Ectodermal cell (in vitro differentiated cells): Measurements from ENCODE around the gene WDR76.

Source experiments
- H3K27ac ChIP-seq: 2 replicates; pipeline ENCODE4 v1.7.0; 2013; ENCODE audit warnings: mild to moderate bottlenecking, low read depth, low read length; ENCODE audit not compliant: insufficient read depth, poor library complexity, severe bottlenecking
- H3K27me3 ChIP-seq: 2 replicates; pipeline ENCODE4 v1.7.0; 2013; ENCODE audit warnings: mild to moderate bottlenecking, low read length; ENCODE audit not compliant: insufficient read depth, control insufficient read depth, poor library complexity, severe bottlenecking
- H3K36me3 ChIP-seq: one replicate; pipeline ENCODE4 v1.7.0; 2013; ENCODE audit warnings: low read length; ENCODE audit not compliant: control insufficient read depth, insufficient read depth
- H3K4me1 ChIP-seq: one replicate; pipeline ENCODE4 v1.7.0; 2013; ENCODE audit warnings: low read length; ENCODE audit not compliant: control insufficient read depth, insufficient read depth
- H3K4me3 ChIP-seq: 2 replicates; pipeline ENCODE4 v1.7.0; 2013; ENCODE audit warnings: low read depth, low read length, control low read depth; ENCODE audit not compliant: insufficient read depth
- H3K9me3 ChIP-seq: 2 replicates; pipeline ENCODE4 v1.7.0; 2013; ENCODE audit warnings: mild to moderate bottlenecking, low read length, moderate library complexity; ENCODE audit not compliant: control insufficient read depth
- WGBS, 2 experiments: methylation state at CpG; one replicate each; pipeline ENCODE4 v1.1.7; 2013; ENCODE audit warnings: missing lambda C conversion rate in 2 of 2; 5-methylcytosine and 5-hydroxymethylcytosine counted together

The WDR76 gene

GRCh38 chr15:43895586-43895985 lies 68.8 kb downstream of the WDR76 start:
- no peaks in the 10 kb centered on the region for H3K27me3 ChIP-seq
- no peak overlapping the region for H3K4me3 ChIP-seq
- no peaks in the 10 kb centered on the region for H3K36me3 ChIP-seq
- no peak overlapping the region for H3K27ac ChIP-seq
- 74 to 75% methylated on average over 5 of the region's 5 CpGs for WGBS, 2 experiments
- H3K4me1 ChIP-seq: no peaks in the 10 kb centered on the region
- H3K9me3 ChIP-seq: no peaks in the 10 kb centered on the region

GRCh38 chr15:43896543-43896942 lies 69.7 kb downstream of the WDR76 start:
- H3K4me1 ChIP-seq: no peaks in the 10 kb centered on the region
- H3K4me3 ChIP-seq: no peak overlapping the region
- 89 to 100% methylated on average over 1 of the region's 1 CpG for WGBS, 2 experiments
- no peaks in the 10 kb centered on the region for H3K9me3 ChIP-seq
- H3K27me3 ChIP-seq: no peaks in the 10 kb centered on the region
- no peaks in the 10 kb centered on the region for H3K36me3 ChIP-seq
- H3K27ac ChIP-seq: no peak overlapping the region

GRCh38 chr15:43898891-43899290 lies 72.1 kb downstream of the WDR76 start:
- H3K4me1 ChIP-seq: no peaks in the 10 kb centered on the region
- no peaks in the 10 kb centered on the region for H3K27me3 ChIP-seq
- 93 to 97% methylated on average over 2 of the region's 2 CpGs for WGBS, 2 experiments
- H3K27ac ChIP-seq: no peak overlapping the region
- H3K36me3 ChIP-seq: no peaks in the 10 kb centered on the region
- H3K4me3 ChIP-seq: no peak overlapping the region
- H3K9me3 ChIP-seq: no peaks in the 10 kb centered on the region

DNA sequence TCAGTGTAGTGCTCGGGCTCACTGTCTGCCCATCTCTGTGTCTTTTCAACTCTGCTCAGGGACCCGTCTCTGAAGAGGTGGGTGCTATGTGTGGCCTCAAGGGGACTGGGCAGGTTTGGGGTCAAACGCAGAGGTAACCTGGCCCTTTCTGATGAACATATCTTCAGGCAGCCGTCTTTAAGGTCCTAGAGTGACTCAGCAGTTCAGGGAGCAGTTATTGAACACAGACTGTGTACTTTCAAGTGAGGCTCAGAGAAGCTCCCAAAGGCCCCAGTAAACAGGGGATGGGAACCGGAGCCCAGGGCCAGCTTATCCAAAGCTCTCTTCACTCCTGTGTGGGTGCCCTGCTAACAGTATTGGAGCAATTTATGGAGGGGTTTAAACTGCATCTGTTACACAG lies 73.1 kb downstream of the WDR76 start:
- H3K9me3 ChIP-seq: no peaks in the 10 kb centered on the region
- 91 to 93% methylated on average over 5 of the region's 5 CpGs for WGBS, 2 experiments
- no peaks in the 10 kb centered on the region for H3K36me3 ChIP-seq
- no peaks in the 10 kb centered on the region for H3K27me3 ChIP-seq
- H3K27ac ChIP-seq: no peak overlapping the region
- H3K4me3 ChIP-seq: no peak overlapping the region
- no peaks in the 10 kb centered on the region for H3K4me1 ChIP-seq

DNA sequence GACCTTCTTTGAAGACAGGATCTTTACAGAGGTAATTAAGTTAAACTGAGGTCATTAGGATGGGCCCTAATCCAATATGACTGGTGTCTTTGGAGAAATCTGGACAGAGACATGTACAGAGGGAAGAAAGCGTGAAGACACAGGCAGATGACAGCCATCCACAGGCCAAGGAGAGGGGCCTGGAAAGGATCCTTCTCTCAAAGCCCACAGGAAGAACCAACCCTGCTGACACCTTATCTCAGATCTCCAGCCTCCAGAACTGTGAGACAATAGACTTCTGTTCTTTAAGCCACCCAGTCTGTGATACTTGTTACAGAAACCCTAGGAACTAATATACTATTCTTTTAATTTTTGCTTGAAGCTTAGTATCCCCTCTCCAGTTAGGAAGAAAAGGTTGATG lies 74.2 kb downstream of the WDR76 start:
- no peaks in the 10 kb centered on the region for H3K9me3 ChIP-seq
- 95 to 100% methylated on average over 1 of the region's 1 CpG for WGBS, 2 experiments
- H3K4me1 ChIP-seq: no peaks in the 10 kb centered on the region
- H3K27ac ChIP-seq: no peak overlapping the region
- no peaks in the 10 kb centered on the region for H3K27me3 ChIP-seq
- no peaks in the 10 kb centered on the region for H3K36me3 ChIP-seq
- H3K4me3 ChIP-seq: no peak overlapping the region

- Histone ChIP-seq H3K9me3 (no peaks in the 10 kb centered on the region), H3K27me3 (no peaks in the 10 kb centered on the region), H3K4me3 (no peak overlapping the region), H3K27ac (no peak overlapping the region), H3K36me3 (no peaks in the 10 kb centered on the region), H3K4me1 (no peaks in the 10 kb centered on the region)
- WGBS, 2 experiments: 82 to 85% methylated on average over 10 of the region's 10 CpGs
Measured at GRCh38 chr15:43901495-43901894, 74.7 kb downstream of the WDR76 start.

DNA sequence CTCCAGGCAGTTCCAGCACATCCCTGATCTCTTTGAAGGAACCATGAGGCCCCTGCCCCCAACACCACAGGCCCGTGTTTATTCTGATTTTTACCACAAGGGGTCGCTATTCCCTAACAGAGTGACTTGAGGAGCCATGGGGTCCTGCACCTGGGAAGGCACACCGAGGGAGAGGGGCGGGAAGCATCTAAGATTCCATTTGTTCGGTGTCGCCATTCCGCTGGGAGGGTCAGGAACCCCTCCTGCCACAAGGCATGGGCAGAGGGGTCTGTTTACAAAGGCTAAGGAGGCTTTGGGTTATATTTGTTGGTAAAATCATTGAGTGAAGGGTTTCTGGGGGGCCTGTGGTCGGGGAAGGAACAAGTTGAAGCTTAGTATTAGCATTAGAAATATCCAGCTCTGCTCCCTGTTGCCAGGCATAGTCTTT lies 77.1 kb downstream of the WDR76 start:
- Histone ChIP-seq H3K9me3 (no peaks in the 10 kb centered on the region), H3K4me1 (no peaks in the 10 kb centered on the region), H3K36me3 (no peaks in the 10 kb centered on the region), H3K27me3 (no peaks in the 10 kb centered on the region), H3K4me3 (no peak overlapping the region), H3K27ac (no peak overlapping the region)
- WGBS, 2 experiments: 12 to 15% methylated on average over 8 of the region's 8 CpGs

DNA sequence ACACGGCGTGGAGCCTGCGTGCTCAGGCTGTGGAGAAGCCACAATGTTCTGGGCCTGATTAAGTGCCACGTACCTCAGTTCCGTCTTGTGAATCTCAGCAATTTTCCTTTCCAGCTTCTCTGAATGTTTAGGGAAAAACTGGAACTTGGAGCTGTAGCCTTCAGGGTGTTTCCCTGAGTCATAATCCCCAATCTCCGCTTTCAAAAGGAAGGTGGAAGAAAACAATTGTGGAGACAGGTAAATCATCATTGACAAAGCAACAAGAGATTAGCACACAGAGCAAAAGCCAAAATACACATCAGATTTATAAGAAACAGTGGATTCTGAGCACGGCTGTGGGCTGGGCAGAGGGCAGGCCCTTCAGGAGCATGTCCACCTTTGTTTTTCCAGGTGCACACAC lies 79.0 kb downstream of the WDR76 start:
- H3K36me3 ChIP-seq: no peaks in the 10 kb centered on the region
- no peaks in the 10 kb centered on the region for H3K4me1 ChIP-seq
- no peak overlapping the region for H3K4me3 ChIP-seq
- H3K9me3 ChIP-seq: no peaks in the 10 kb centered on the region
- 91 to 94% methylated on average over 7 of the region's 7 CpGs for WGBS, 2 experiments
- no peaks in the 10 kb centered on the region for H3K27me3 ChIP-seq
- no peak overlapping the region for H3K27ac ChIP-seq

DNA sequence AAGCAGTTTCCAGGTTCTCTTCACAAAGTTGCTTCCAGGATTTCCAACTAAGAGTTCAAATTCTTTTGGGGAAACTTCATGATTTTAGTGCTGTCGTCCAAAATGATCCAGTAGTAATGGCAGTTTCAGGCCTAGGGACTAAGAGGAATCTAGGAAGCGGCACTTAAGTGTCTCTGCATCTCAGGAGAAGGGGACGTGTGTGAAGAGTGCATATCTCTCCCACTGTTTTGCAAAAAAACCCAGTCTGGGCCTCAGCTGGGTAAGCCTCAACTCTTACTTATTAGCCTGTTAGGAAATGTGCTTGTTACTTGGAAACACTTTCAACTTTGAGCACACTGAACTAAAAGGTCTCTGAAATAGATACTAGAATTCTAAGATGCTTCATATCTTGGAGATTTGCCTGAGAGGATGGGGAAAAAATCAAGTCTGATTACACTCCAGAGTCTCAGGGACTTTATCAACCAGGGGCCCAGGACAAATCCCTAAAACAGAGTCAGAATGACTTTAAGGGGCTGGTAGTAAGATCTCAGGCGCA lies 81.8 kb downstream of the WDR76 start:
- WGBS, 2 experiments: 89 to 91% methylated on average over 4 of the region's 4 CpGs
- Histone ChIP-seq H3K27ac (no peak overlapping the region), H3K36me3 (no peaks in the 10 kb centered on the region), H3K27me3 (no peaks in the 10 kb centered on the region), H3K4me3 (no peak overlapping the region), H3K4me1 (no peaks in the 10 kb centered on the region), H3K9me3 (no peaks in the 10 kb centered on the region)

DNA sequence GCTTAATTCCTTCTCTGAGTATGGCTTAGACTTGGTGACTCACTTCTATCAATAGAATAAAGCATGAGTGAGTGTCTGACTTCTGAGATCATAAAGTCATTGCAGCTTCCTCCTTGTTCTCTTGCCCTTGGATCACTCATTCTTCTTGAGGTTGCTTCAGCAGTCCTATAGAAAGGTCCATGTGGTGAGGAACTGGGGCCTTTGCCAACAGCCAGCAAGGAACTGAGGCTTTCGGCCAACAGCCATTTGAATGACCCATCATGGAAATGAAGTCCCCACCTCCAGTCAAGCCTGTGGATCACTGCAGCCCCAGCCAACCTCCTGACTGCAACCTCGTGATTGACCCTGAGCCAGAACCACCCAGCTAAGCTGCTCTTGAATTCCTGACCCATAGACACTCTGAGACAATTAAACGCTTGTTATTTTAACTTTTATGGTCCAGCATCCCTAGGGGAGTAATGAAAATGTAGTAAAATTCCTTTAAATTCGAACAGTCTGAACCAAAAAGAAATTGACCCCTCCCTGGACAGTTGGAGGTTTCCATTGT lies 84.5 kb downstream of the WDR76 start:
- Histone ChIP-seq H3K9me3 (no peaks in the 10 kb centered on the region), H3K4me1 (peaks cover 6% of the 10 kb centered on the region), H3K27me3 (no peaks in the 10 kb centered on the region), H3K4me3 (no peak overlapping the region), H3K27ac (no peak overlapping the region), H3K36me3 (no peaks in the 10 kb centered on the region)
- WGBS, 2 experiments: 90 to 93% methylated on average over 4 of the region's 4 CpGs

DNA sequence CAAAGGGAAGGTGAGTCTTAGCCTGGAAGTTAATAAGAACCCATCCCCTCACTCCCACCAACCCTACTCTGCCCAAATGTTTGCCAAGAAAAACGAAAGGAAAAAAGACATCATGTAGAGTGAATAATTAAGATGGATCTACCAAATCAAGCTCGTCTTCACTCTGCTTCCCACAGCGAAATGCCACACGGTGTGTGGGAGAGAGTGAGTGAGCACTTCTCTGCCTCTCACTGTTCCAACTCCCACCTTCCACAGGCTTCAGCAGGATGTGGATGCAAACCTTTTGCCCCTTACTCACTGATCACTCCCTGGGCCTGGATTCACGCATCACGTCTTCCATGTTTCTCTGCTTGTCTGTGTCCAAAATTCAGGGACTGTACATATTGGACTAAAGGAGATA lies 85.4 kb downstream of the WDR76 start:
- no peak overlapping the region for H3K4me3 ChIP-seq
- H3K27me3 ChIP-seq: no peaks in the 10 kb centered on the region
- peaks cover 6% of the 10 kb centered on the region for H3K4me1 ChIP-seq
- H3K27ac ChIP-seq: no peak overlapping the region
- no peaks in the 10 kb centered on the region for H3K9me3 ChIP-seq
- no peaks in the 10 kb centered on the region for H3K36me3 ChIP-seq
- 97 to 98% methylated on average over 6 of the region's 6 CpGs for WGBS, 2 experiments
